ENCODE measurements around the gene CELA2B.
"Not testable (repeated sequence)": the region's sequence is repeated elsewhere in the genome, so short reads cannot be mapped to it uniquely, and the experiment has no call there.

Gene CELA2B

GRCh38 chr1:15459771-15460707 is 15.9 kb upstream of the CELA2B start:
- TF ChIP-seq, protein P1, sequence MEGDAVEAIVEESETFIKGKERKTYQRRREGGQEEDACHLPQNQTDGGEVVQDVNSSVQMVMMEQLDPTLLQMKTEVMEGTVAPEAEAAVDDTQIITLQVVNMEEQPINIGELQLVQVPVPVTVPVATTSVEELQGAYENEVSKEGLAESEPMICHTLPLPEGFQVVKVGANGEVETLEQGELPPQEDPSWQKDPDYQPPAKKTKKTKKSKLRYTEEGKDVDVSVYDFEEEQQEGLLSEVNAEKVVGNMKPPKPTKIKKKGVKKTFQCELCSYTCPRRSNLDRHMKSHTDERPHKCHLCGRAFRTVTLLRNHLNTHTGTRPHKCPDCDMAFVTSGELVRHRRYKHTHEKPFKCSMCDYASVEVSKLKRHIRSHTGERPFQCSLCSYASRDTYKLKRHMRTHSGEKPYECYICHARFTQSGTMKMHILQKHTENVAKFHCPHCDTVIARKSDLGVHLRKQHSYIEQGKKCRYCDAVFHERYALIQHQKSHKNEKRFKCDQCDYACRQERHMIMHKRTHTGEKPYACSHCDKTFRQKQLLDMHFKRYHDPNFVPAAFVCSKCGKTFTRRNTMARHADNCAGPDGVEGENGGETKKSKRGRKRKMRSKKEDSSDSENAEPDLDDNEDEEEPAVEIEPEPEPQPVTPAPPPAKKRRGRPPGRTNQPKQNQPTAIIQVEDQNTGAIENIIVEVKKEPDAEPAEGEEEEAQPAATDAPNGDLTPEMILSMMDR (conservative IDR thresholded peaks at IDR 0.05; ENCODE audit: low read depth, low read length) = no peak
- no peak for DNase-seq (ENCODE audit: low read depth)
- no peak overlapping the region for H3K4me3 ChIP-seq (ENCODE audit: low read length)

- no peak overlapping the region for H3K4me3 ChIP-seq (ENCODE audit: low read length)
- no peak for DNase-seq (ENCODE audit: low read depth)
- TF ChIP-seq, protein P1 (conservative IDR thresholded peaks at IDR 0.05; ENCODE audit: low read depth, low read length) = no peak
These were observed 15.2 kb upstream of the CELA2B start for GRCh38 chr1:15460708-15461095.

- not testable (repeated sequence) for H3K4me3 ChIP-seq (ENCODE audit: low read length); DNase-seq (ENCODE audit: low read depth)
These were observed 12.7 kb upstream of the CELA2B start for GRCh38 chr1:15463064-15463800.

- not testable (repeated sequence) for H3K4me3 ChIP-seq (ENCODE audit: low read length); DNase-seq (ENCODE audit: low read depth)
These were observed 12.0 kb upstream of the CELA2B start for GRCh38 chr1:15463926-15464322.

DNA sequence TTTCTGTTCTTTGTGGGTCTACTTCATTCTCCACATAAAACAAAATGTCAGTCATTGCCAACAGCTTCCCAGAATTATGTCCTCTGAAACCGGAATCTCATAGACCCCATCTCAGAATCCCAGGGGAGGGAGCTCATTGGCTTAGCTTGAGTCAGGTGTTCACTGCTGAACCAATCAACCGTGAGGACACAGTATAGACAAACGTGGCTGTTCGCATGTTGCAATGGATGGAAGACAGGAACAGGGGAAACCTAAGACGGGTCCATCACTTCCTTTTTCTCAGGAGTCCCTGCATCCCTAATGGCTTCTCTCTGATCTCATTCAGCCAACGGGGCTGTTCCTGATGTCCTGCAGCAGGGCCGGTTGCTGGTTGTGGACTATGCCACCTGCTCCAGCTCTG is 10.2 kb upstream of the CELA2B start:
- TF ChIP-seq, protein P1 (conservative IDR thresholded peaks at IDR 0.05; ENCODE audit: low read depth, low read length) = no peak
- DNase-seq (ENCODE audit: low read depth) = no peak
- no peak overlapping the region for H3K4me3 ChIP-seq (ENCODE audit: low read length)

DNA sequence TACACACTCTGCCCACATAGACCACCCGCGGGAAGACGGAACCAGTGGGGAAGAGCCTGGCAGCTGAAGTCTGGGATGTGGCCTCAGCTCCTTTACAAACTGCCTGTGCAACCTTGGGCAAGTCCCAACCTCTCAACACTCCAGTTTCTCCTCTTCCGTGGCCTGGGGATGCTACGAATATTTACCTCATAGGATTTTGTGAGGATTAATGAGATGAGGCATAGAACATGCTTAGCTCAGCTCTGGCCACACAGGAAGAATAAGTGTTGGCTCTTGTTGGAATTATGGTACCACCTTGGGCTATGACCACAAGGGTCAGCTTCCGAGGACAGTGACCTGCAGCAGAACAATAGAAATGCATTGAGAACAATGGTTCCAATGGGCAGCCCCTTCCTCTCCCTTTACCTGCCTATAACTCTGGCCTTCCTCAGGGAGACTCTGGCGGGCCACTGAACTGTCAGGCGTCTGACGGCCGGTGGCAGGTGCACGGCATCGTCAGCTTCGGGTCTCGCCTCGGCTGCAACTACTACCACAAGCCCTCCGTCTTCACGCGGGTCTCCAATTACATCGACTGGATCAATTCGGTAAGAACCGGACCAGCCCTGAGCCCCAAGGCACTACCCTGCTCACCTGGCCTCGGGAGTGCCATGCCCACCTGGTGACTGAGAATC is 8.8 kb upstream of the CELA2B start:
- DNase-seq (ENCODE audit: low read depth); H3K4me3 ChIP-seq (ENCODE audit: low read length): not testable (repeated sequence)

DNA sequence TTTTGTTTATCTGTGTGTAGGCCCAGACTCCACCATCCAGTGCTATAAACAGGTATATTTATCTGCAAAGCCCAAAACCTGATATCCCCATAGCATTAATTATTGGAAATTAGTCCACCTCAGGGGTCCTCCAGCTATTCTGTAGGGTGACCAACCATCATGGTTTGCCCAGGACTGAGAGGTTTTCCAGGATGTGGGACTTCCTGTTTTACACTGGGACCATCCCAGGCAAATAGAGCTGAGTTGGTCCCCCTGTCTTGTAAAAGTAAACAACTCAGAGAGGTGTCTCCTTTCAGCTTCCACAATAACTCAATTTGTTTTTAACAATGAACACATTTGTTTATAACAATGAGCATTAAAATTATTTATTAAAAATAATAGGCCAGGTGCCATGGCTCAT is 7.8 kb upstream of the CELA2B start:
- H3K4me3 ChIP-seq (ENCODE audit: low read length) = no peak overlapping the region
- DNase-seq (ENCODE audit: low read depth) = no peak
- TF ChIP-seq, protein P1 (conservative IDR thresholded peaks at IDR 0.05; ENCODE audit: low read depth, low read length) = no peak

DNA sequence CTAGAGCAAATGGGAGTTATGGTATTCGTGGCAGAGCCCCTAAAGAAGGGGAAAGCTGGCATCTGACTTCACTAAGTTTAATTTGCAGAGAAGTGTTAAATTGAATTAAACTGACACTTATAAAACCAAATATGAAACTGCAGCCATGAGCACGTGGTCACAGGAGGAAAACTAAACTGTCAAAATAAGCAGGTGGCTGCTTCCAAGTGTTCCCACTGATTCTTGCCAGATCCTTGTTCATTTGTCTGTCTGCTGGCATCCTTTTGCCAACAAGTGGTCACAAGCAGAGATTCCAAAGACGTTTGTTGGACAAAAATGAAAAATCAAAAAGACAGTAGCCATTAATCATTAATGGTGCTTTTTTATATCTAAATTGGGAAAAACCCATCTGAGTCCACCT is 6.5 kb upstream of the CELA2B start:
- TF ChIP-seq, protein P1 (conservative IDR thresholded peaks at IDR 0.05; ENCODE audit: low read depth, low read length) = no peak
- no peak for DNase-seq (ENCODE audit: low read depth)
- H3K4me3 ChIP-seq (ENCODE audit: low read length) = no peak overlapping the region

DNA sequence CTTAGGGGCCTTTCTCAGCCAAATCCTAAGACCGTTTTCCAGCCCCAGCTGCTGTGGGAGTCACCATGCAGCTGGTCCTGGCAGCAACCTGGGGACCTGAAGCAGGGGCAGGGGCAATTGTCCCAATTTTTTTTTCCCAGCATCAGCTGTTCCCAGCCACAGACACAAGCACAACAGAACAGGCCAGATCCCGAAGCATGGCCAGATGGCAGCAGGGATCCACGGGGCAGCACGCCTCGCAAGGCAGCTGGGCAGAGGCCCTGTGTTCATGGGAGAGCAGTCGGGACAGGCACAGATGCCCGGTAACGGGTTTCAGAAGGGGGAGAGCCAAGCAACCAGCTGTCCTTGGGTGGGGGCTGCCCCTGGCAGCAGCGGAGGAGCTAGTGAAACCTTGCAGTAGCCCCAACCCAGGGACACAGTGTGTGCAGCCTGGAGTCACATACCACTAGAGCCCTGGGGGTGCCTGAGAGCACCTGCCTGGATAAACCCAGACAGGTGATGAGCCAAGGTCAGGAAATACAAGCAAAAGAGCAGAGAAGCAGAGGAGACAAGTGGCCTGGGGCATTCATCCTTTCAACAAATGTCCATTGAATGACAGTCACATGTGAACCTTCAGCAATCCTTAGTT is 6.0 kb upstream of the CELA2B start:
- DNase-seq (ENCODE audit: low read depth) = not testable (repeated sequence)

GRCh38 chr1:15471067-15471466 is 4.8 kb upstream of the CELA2B start:
- not testable (repeated sequence) for DNase-seq (ENCODE audit: low read depth); H3K4me3 ChIP-seq (ENCODE audit: low read length)

More for the DNA sequence above, 6.0 kb upstream of the CELA2B start:
- not testable (repeated sequence) for H3K4me3 ChIP-seq (ENCODE audit: low read length)

DNA sequence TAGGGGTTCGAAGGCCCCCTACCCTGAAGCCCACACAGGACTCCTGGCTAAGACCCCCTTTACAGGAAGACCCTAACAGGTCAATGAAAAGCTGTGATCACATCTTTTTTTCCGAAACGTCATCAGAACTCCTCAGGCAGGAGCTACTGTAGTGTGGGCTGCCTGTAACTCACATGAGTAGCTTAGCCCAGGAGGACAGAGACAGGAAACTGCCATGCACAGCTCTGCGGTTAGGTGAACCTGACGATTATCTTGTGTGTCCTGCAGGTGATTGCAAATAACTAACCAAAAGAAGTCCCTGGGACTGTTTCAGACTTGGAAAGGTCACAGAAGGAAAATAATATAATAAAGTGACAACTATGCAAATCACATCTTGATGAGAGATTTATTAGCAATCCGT is 4.2 kb upstream of the CELA2B start:
- DNase-seq (ENCODE audit: low read depth); H3K4me3 ChIP-seq (ENCODE audit: low read length): not testable (repeated sequence)

Data from retinal pigment epithelial cell (primary cell).